ENCODE data around the gene APOB. TPM values are rescaled to one million over a fixed set of nuclear protein-coding genes. Genes with fewer than 3 reads are reported as not detected.

The APOB gene
- total RNA-seq, 4 donors from 2014 or later = 0.04 to 0.62 (median 0.19) TPM; not detected in 1

- H3K4me1 ChIP-seq = peaks cover 0 to 26% (median 8%) of the 10 kb centered on the region in 3 donors
- no peaks in the 10 kb centered on the region for H3K9me3 ChIP-seq
- no peak for DNase-seq
- H3K4me3 ChIP-seq = no peak overlapping the region
- intact Hi-C loops (cut with DNase I) = no loop called here
- H3K27me3 ChIP-seq = no peaks in the 10 kb centered on the region
- 88 to 90% methylated on average over 3 of the region's 3 CpGs for WGBS, 2 donors
- TF ChIP-seq POLR2A (IDR thresholded peaks at IDR 0.05) = no peak
- no peak for TF ChIP-seq CTCF (IDR thresholded peaks at IDR 0.05)
- H3K36me3 ChIP-seq = no peaks in the 10 kb centered on the region
- no peak overlapping the region for H3K27ac ChIP-seq
Measured at GRCh38 chr2:21034972-21035279, 8.9 kb downstream of the APOB start.

DNA sequence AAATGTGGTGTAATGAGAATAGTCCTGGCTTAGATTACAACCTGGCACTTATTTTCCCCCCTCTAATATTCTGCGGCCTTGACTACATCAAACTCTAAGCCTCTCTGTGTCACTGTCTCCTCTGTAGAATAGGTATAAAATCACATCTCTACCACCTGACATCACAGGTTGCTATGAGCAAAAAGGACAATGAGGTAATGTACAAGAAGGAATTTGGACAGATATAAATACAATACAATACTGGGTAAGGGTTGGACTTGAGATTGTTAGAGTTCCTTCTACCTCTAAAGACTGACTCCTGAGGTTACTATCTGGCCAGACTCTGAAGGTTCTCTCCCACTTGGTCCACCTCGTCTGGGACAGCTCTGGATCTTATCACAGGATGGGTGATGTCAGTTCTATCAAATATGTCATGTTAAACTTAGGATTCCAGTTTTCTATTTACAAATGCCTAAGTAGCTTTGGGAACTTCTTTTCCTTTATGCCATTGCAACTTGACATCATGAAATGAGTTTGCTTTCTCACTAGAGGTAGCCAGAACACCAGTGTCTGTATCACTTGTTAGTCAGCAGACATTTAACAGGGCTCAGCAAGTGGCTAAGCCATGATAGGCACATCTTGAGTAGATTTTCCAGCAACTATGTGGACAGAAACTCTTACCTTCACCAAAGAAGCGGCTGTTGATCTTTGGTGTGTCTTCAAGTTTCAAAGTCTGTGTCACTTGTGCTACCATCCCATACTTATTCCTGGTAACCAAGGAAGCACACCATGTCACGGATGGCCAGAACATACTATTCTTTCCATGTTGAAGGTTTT is 9.5 kb downstream of the APOB start:
- 68 to 88% methylated on average over 4 of the region's 4 CpGs for WGBS, 2 donors
- Histone ChIP-seq H3K9me3 (no peaks in the 10 kb centered on the region), H3K4me1 (peaks cover 0 to 21% (median 7%) of the 10 kb centered on the region in 3 donors), H3K4me3 (no peak overlapping the region), H3K27me3 (no peaks in the 10 kb centered on the region), H3K27ac (no peak overlapping the region), H3K36me3 (no peaks in the 10 kb centered on the region)
- intact Hi-C loops (cut with DNase I) = no loop called here
- DNase-seq = no peak
- no peak for TF ChIP-seq CTCF (IDR thresholded peaks at IDR 0.05)
- no peak for TF ChIP-seq POLR2A (IDR thresholded peaks at IDR 0.05)

DNA sequence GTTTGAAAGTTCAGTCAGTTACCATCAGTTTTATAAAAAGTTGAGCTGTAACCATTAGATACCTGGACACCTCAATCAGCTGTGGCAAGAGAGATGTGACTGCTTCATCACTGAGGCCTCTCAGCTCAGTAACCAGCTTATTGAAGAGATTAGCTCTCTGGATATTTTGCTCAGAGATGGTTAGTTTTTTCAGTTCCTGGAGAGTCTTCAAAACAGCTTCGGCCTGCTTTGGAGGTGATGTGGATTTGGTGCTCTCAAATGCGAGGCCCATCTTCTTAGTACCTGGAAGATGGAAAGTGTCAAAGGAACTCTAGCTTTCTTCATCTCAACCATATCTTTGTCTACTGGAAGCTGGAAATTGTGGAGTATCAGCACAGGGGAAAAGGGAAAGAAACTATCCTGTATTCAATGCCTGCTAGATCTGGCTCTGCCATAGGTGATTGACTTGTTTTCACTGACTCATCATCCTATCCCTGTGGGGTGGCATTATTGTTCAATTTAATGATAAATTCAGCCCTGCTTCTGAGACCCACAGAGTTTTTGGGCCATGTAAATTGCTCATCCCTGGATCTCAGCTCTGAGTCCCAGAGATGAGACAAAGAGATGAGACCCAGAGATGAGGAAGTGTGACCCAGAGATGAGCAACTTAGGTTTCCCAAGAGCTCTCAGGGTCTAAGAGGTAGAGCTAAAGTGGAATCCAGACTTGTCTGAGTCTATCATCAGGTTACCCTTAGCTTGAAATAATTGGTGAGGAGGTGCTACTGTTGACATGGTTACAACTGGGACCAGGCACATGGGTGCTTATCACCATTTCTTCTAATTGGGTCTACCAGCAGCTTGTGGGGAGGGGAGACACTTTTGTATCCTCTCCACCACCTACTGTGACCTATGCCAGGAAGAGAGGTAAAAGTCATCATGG is 10.4 kb downstream of the APOB start:
- no peak overlapping the region for H3K4me3 ChIP-seq
- WGBS, 2 donors = 86 to 92% methylated on average over 2 of the region's 2 CpGs
- H3K36me3 ChIP-seq = no peaks in the 10 kb centered on the region
- TF ChIP-seq CTCF (IDR thresholded peaks at IDR 0.05) (no peak), POLR2A (IDR thresholded peaks at IDR 0.05) (no peak)
- H3K9me3 ChIP-seq = no peaks in the 10 kb centered on the region
- no peaks in the 10 kb centered on the region for H3K27me3 ChIP-seq
- intact Hi-C loops (cut with DNase I) = no loop called here
- peaks cover 0 to 14% (median 4%) of the 10 kb centered on the region in 3 donors for H3K4me1 ChIP-seq
- no peak overlapping the region for H3K27ac ChIP-seq
- DNase-seq = no peak

- H3K36me3 ChIP-seq = no peaks in the 10 kb centered on the region
- WGBS, 2 donors = 79 to 82% methylated on average over 13 to 14 of the region's 14 CpGs
- no peak overlapping the region for H3K27ac ChIP-seq
- peaks cover 0 to 5% (median 0%) of the 10 kb centered on the region in 3 donors for H3K4me1 ChIP-seq
- H3K9me3 ChIP-seq = no peaks in the 10 kb centered on the region
- no peak for TF ChIP-seq CTCF (IDR thresholded peaks at IDR 0.05)
- TF ChIP-seq POLR2A (IDR thresholded peaks at IDR 0.05) = no peak
- DNase-seq = no peak
- intact Hi-C loops (cut with DNase I) = no loop called here
- H3K27me3 ChIP-seq = no peaks in the 10 kb centered on the region
- H3K4me3 ChIP-seq = no peak overlapping the region
Measured at GRCh38 chr2:21032338-21033236, 11.3 kb downstream of the APOB start.

Data from esophagus squamous epithelium (tissue), 5 donors.